GM21825 (cell line): ENCODE measurements around the gene TBL1X.
"Not testable (repeated sequence)": the region's sequence is repeated elsewhere in the genome, so short reads cannot be mapped to it uniquely, and the experiment has no call there.

Experiments used
- ATAC-seq: cut with Tn5 transposase; IDR thresholded peaks from one replicate; pipeline ENCODE4 v1.9.1; 2021; ENCODE audit warnings: mild to moderate bottlenecking, moderate library complexity; ENCODE audit not compliant: unreplicated experiment

TBL1X gene

DNA sequence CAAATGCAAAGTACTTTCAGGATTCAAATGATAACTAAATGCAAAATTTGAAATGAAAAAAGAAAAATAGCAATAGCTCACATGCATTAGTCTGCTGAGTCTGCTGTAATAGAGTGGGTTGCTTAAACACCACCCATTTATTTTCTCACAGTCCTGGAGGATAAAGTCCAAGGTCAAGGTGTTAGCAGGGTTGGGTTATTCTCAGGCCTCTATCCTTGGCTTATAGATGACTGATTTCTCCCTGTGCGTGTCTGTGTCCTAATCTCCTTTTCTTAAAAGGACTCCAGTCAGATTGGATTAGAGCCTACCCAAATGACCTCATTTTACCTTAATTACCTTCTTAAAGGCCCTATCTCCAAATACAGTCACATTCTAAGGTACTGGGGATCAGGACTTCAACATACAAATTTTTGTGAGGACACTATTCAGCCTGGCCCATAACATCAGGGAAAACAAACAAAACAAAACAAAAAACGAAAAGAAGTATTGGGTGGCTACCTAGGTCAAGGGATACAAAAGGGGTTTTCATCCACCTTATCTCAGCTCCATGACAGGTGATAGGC lies 6.3 kb upstream of the TBL1X start:
- no peak for ATAC-seq

DNA sequence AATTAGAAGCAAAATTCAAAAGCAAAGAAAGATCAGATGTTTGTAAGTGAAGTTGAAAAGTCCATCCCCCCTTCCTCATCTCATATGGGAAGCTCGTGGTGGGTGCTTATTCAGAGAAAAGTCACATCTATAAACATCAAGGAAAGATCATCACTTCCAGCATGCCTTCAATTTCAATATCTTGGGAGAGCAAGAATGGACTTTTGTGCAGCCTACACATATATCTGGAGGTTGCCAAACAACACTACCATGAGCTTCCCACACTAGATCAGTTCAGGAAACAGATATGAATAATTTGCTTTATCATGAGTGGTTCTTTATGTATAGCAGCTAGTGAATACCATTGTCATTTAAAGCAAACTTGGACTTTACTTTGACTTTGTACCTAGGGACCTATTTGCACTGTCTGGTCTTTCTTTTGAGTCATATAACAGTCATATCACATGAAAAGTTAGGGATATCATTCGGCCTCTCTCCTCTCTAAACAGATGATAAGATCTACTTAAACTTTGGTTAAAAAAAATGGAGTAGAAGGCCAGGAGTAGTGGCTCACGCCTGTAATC lies 5.6 kb upstream of the TBL1X start:
- no peak for ATAC-seq

DNA sequence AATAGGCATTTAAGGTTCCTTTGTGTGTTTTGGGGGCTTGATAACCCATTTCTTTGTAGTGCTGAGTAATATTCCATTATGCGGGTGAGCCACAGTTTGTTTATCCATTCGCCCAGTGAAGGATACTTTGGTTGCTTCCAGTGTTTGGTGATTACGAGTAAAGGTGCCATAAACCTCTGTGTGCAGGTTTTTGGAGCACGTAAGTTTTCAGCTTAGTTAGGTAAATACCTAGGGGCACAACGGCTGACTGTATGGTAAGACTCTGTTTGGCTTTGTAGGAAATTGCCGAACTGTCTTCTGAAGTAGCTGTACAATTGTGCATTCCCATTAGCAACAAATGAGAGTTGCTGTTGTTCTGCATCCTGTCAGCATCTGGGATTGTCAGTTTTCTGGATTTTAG lies 3.8 kb upstream of the TBL1X start:
- no peak for ATAC-seq

DNA sequence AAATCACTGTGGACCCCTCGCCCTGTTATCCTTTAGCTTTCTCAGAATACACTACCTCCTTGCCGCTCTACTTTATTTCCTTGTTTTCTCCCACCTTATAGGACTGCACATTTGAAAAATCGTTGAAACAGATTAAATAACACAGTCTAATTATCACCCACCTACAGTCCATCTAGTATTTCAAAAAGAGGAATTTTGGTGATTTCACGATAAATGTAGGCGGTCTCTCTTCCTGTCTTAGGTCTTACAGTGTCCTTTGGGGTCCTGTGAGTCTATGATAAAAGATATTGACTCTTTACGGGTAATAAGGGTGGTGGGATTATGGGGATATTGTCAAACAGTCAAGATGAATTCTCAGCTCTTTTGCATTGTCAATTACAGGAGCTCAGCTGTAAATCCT lies 2.4 kb upstream of the TBL1X start:
- ATAC-seq, result no peak

DNA sequence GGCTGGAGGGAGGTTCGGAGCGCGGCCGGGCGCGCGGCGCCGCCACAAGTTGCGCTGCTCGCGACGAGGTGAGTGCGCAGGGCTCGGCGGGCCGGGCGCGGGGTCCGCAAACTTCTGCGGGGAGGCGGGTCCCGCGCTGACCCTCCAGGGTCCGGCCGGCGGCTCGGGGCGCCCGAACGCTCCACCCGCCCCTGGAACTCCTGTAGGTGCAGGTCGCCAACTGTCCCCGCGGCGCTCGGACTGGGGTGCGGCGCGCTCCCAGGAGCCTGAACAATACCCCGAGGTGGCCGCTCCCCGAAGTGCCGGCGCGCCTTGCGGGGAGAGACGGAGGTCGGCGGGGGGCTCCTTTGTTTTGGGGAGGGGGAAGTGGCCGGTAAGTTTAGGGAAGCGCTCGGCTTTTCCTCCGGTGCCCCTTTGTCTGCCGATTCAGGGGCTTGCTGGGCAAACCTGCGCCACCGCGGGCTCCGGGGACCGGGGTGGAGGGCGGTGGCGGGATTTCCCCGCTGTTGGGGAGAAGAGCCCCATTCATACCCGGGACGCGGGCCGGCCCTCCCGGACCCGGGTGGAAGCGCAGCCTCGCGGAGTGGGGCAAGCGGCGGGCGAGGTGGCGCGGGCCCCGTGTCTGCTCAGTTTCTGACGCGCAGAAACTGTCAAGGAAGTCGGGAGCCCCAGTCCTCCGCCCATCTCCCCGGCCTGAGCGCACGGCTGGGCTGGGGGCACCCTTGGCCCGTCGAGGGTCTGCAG lies 694 bp downstream of the TBL1X start:
- peak; percentile 21 for ATAC-seq

DNA sequence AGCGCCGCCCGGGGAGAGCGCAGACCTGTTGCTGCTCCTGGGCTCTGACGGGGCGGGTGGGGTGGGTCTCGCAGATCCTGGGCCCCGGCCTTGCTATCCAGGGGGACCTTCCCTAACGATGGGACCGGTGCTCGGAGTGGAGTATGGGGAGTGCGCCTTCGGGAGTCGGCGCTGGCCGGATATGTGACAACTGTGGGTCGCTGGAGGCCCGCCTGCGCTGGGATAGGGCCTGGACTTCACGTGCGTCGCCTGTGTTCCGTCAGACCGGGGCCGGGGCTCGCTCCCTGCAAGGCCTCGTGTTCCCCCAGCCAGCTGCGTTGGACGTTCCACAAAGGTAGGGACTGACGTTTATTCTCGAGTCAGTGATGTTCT lies 1.3 kb downstream of the TBL1X start:
- ATAC-seq, result no peak

DNA sequence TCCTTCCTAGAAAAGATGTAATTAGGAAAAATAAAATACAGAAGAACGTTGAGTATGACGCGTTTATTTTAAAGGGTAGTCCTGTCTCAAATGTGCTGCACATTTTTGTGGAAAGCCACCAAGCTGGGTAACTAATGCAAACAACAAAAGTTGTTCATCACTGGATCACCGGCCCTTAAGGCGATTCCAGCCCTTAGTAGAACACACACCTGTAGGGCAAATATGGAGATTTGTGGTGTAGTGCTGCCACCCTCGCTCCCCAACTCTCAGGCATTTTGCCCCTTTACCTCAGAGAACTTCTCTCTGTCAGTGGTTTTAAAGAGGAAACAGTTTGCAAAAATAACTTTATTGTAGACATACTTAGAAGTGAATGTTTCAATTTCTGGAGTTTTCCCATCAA lies 1.9 kb downstream of the TBL1X start:
- no peak for ATAC-seq

DNA sequence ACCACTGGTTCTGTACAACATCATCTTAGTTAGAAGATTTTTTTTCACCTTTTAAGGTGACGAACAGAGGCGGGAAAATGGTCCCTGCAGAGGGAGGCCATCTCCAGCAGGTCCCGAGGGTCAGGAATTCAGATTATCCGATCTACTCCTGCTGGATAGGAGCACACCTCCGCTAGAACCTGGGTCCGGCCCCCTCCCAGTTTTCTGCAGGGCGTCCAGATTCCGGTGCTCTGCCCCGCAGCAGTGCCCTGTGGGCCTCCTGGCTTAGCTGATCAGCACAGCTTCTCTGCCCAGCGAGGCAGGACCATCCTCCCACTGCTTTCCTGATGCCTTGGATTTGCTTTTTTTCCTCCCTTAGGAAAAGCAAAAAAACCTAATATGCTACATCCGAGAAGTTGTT lies 2.3 kb downstream of the TBL1X start:
- no peak for ATAC-seq

DNA sequence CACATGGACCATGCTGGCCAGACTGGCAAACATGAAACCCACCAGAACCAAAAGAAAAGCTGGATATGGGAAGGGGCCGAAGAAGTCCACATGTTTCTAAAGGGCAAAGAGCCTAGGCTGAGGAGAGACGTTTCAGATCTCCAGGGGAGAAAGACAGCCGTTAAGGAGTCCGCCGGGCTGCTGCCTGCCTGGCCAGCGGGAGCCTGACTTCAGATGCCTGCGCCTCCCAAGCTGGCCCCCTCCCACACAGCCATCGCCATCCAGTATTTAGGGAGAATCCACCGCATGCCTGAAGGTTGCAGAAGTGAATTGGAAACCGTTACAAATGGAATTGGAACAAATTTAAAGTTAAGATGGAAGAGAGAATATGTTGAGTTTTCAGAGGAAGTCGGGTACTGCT lies 2.9 kb downstream of the TBL1X start:
- no peak for ATAC-seq

DNA sequence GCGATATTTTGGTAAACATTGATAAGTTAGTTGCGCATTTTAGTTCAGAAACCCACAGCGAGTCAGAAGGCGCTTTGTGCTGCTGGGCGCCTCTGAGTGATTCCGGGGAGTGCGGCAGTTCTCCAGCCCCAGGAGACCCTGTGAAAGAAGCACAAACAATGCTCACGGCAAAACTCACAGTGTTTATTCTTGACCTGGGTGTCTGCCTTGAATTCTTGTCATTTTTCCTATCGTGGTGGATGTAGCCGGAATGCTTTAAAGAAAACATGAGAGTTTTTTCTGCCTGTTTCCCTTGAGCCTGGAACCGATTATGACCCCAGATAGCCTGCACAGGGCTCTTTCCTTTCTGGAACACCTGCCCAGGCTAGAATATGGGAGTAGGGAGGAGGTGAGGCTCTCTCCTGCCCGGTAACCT lies 6.7 kb downstream of the TBL1X start:
- ATAC-seq, result no peak

DNA sequence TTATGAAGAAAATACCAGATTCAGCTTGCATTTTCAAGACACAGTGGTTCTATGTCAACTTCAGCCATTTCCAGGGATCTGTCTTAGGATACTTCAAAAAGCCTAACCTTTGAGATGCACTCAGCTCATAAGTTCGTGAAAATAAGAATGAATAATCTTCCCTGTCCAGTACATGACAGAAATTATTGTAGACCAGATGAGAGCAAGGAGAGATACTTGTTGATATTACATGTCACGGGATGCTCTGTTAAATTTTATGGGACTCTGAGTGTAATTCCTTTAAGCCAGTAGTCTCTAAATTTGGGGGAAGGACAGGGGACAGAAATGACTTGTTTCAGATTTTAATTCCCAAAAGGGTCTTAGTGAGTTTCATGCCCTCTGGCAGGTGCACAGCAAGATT lies 8.8 kb downstream of the TBL1X start:
- ATAC-seq, result no peak

DNA sequence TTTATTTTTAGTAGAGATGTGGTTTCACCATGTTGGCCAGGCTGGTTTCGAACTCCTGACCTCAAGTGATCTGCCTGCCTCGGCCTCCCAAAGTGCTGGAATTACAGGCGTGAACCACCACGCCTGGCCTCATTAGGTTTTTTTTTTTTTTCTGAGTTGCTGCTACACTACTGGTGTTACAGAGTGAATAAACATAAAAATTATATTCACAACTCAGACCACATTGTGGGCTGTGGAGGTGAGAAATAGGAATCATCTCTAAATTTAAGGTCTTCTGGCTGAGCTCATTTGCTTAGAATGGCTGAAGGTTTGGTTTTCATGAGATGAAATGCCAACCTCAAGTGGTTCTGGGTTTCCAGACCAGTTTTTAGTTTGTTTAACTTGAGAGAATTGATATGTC lies 10.6 kb downstream of the TBL1X start:
- ATAC-seq, result not testable (repeated sequence)

DNA sequence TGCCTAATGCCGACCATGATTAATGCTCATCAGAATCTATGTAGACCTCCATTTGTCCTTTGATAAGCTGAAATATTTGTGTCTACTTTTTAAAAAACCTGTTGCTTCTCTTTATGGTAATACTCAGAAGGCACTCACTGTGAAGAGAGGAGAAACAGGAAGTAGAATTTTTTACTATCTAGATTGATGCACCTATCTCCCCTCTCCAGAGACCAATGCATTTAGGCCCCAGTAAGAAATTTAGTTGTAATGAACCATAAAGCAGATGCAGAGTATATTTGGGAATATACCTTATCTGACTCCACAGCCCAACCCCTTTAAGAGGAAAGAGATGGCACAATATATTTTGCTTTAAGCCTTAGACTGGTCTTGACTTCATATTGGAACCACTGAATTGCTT lies 11.1 kb downstream of the TBL1X start:
- ATAC-seq, result no peak

DNA sequence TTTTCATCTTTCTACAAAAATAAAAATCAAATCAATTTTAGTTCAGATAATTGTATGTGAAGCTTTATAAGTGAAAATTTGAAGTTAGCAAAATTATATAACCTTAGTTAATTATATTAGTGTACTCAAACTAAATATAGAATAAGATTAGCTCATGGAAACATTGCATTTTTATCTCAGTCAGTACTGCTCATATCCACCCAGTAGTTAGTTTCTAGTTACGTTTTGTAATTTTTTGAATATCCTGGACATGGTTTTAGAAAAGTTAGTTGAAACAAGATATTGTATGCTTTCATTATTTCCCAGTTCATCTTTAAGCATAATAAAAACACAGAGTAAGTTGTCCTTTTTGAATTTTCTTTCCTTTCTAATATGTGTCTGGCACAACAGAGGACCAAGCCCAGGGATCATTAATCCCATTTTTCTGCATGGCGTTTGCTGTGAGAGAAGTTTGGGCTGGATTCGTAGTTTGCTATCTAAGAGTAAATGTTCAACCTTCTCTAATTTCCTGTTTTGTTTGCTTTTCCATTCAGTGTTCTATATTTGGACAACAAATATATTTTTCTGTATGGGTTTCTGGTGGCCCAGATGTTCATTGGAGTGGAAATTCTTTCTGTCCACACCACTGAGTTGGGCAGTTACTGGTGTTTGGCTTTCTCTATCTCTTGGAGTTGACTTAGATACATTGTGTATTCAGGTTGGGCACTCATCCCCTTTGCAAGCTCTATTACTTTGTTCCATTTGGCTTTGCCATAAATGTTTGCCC lies 12.1 kb downstream of the TBL1X start:
- ATAC-seq, result no peak

DNA sequence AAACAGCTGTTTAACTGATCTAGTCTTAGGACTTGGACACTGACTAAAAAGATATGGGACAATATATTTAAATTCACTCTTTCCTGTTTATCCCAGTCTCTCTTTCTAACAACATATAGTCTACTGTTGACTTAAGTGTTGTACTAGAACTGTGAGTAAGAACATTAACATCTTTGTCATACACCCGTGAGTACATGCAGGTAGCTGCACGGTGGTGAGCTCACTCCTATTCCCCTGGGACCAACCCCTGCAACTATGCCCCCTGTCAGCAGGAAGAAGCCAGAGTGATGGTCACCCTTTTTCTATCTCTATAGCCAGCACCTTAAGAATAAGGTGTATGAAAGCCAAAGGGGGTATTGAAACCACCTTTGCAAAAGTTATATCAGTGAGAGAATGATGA lies 17.6 kb downstream of the TBL1X start:
- no peak for ATAC-seq

DNA sequence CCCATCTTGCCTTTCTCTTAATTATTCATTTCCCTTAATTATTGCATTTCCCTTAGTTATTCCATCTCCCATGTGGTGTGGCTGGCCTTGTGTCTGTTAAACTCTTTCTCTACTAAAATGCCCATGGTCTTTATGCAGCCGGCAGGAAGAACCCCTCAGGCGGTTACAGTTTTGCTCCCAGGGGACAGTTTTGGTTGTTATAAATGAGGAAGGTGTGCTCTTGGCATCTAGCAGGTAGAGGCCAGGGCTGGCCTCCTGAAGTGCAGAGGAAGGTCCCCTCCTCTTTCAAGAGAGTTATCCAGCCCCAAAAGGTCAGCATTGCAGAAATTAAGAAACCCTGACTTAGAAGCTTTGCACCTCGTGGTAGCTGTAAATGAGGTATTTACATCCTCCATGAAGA lies 18.0 kb downstream of the TBL1X start:
- ATAC-seq, result no peak

DNA sequence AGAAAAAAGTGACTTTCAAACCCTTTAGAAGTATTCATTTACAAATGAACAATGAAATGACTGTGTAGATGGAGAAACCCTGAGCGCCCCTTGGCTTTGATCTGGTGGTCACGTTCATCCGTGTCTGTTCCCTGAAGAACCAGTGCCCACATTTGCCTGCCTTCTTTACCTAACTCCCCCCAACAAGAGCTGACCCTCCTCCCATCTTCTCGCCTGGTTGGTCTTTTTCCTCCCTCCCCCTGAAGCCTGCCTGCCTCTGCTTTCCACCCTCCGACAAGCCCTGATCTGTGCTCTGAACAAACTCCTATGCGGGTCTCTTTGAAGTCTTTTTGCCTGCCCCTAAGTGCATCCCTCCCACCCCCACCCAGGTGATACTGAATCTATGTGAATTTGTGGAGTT lies 18.5 kb downstream of the TBL1X start:
- no peak for ATAC-seq

DNA sequence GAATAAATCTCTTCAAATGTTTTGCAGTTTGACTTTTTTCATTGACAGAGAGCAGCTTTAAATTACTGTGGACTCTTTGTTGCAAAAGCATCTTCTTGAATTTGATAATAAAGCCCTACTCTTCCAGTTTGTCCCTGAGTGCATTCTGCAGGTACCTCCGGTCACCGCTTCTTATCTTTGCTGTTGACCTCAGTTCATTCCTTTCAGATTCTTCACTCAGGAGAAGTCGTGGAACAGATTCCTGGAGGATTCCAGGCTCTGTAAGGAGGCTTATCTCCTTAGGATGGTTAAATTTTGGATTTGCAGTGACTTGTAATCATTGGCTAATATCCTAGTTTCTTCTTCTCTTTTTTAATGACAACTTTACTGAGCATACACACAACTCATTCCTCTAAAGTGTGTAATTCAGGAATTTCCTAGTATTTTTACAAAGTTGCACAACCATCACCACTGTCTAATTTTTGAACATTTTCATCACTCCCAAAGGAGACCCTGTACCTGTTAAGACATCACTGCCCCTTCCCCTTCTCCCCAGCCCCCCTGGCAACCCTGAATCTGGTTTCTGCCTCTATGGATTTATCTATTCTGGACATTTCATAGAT lies 22.0 kb downstream of the TBL1X start:
- ATAC-seq, result no peak

DNA sequence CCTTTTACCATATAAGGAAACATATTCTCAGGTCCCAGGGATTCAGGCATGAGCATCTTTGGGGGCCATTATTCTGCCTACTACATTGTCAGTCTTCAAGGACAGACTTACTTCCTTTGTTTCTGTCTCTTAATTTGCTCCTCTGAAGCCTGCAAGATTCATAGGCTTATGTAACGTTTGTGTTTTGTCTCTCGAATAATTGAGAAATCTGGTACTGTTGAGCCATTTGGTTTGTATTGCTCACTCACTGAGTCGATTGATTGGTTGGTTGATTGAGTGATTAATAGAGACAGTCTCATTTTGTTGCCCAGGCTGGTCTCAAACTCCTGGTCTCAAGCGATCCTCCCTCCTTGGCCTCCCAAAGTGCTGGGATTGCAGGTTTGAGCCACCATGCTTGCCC lies 23.7 kb downstream of the TBL1X start:
- no peak for ATAC-seq

DNA sequence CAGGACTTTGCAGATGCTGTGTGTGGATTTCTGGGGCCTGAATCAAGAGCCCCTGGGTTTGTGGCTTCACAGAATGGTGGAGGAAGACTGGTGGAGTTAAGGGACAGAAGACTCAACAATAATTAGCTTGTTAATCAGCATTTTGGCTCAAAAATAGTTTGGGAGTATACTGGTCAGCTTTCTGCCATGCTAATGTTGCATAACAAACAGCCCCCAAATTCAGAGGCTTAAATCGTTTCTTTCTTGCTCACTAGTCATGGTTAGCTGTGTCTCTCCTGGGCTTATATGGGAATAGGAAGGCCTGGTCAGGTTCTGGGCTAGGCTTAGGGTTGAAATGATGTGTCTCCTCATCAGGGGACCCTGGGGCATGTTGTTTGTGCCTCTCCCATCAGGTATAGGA lies 24.4 kb downstream of the TBL1X start:
- no peak for ATAC-seq

DNA sequence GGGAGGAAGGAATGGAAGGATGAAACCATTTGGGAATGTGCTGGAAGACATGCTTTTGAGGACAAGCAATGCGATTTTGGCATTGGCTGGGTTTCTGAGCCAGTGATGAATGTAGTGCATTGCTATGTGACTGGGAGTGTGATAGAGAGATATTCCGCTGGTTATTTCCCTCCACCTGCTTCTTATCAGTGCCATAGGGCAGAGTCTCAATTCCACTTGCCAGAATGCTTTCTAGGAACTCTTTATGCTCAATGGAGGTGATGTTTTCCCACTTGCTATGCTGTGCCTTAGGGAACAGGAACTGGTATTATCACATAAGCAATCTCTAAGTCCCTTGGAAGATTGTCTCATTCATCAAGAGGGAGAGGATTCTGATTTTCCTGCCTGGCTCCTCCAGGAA lies 28.0 kb downstream of the TBL1X start:
- no peak for ATAC-seq

DNA sequence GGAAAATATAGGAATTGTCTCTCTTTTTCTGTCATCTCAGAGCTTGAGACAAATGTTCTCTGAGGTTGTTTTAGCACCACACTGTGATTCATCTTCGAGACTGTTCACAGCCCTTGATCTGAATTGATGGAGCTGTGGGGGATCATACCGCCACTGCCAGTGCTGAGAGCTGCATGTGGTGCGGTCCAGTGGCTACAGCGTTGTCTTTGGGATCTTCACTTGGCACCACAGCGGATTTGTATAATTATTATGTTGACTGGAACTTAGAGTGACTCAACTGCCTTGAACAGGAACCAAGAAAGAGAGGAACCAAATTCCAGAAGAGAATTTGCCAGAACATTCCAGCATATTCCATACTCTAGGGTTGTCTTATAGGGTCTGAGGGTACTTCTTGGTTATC lies 29.1 kb downstream of the TBL1X start:
- ATAC-seq, result no peak
